NCI-H460 (cell line): ENCODE results near the gene CASD1. TPM values are rescaled to one million over a fixed set of nuclear protein-coding genes. Genes with fewer than 3 reads are reported as not detected.

ENCODE experiments used
- DNase-seq: peaks from one replicate; pipeline ENCODE4 v3.0.0-alpha.2; 2016; ENCODE audit warnings: low read depth; ENCODE audit errors: extremely low read depth
- small RNA-seq, 2 experiments: library from RNA; depleted of rRNA; stranded (forward); fragments of <200 nt; gene quantifications; one replicate each; pipeline ENCODE3, GENCODE V24; 2014
- total RNA-seq: library from RNA; depleted of rRNA; stranded (reverse); fragments of >200 nt; shearing (Covaris generic); gene quantifications from 2 replicates; pipeline ENCODE4 v1.2.3, GENCODE V29; 2014; rRNA removed

Gene CASD1
- total RNA-seq, 1 experiment from 2014 or later, result 10.5 TPM

GRCh38 chr7:94578614-94579013, 69.0 kb downstream of the CASD1 start:
- no peak for DNase-seq

GRCh38 chr7:94579470-94579869, 69.9 kb downstream of the CASD1 start:
- no peak for DNase-seq

DNA sequence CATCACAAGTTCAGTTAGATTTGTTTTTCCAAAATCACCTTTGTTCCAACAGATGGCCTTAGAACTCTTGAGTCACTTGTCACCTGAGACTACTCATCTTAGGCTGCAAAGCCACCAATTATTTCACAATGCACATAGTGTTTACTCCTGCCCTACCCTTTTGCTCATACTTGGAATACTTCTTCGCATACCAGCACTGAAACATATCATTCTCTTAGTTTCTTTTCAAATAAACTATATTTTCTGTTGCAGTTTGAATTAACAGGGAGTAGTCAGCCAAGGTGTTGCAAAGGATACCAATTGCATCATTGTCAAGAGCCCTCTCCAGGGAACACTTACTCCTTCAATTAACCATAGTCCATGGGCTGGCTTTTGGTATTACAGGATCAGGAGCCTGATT, 71.0 kb downstream of the CASD1 start:
- no peak for DNase-seq

DNA sequence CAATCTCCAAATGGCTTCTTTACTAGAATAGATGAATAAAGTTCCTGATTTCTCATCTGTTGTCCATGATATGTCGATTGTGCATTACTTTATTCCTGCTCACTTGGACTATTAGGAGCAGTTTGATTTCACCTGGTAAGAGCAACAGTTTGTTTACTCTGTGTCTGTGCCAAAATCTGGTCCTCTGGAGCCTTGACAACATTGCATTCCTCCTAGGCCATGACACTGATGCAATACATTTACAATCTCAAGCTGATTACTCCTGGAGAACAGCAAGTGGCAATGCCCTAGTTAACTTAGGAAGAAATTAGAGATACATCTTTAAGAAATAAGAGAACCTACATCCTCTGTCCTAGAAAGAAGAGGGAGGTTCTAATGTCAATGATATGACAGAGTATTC, 74.5 kb downstream of the CASD1 start:
- peak; percentile 7 for DNase-seq

DNA sequence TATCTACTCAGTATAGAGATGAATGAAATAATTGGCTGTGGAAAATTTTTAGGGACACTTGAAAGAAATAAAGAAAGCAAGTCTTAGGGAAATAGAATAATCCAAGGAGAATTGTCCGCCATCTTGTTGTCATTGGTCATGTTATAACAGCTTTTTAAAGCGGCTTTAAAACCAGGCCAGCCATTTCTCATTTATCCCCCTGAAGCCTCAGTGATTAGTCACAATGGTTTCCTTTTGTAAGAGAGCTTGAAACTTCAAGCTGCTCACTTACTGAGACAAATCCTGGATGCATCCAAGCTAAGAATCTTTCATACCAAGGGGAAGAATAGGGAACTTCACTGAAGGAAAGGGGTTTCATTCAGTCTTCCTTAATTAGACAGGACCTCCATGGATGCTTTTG, 78.5 kb downstream of the CASD1 start:
- no peak for DNase-seq

GRCh38 chr7:94590526-94591162, 81.0 kb downstream of the CASD1 start:
- DNase-seq, result no peak

- no peak for DNase-seq
Measured at GRCh38 chr7:94591176-94591575, 81.6 kb downstream of the CASD1 start.

DNA sequence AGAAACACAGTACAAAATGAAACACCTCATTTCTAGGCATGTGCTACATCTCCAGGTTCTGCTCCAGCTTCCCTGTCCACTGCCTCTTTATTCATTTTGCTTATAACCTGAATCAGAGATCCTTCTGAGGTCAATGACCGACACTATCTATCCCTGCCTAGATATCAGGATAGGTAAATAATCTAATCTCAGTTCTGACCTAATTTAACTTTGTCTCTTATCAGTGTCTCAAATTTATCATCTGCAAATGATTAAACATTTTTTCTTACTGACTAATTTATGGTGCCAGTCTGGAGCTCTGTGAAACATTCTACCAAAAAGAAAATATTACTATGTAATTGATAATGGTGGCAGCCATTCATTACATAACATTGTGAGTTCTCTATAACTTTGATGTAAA, 85.3 kb downstream of the CASD1 start:
- DNase-seq, result no peak

GRCh38 chr7:94595717-94596116, 86.1 kb downstream of the CASD1 start:
- no peak for DNase-seq

DNA sequence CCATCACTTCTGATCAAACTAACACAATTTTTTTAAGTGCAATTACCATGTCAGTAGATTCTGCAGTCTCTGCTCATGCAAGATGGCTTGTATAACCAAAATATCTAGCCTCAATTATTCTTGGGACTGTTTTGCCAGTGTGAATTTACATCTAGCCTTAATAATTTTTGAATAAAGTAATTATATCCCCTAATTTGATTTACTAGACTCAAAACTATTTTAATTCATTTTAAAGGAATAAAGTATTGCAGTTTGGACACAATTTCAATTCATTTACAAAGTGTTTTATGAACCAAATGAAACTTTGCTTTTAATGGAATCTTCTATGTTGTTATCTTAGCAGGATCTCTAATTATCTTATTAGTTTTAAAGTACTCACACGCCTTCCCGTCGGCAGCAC, 90.7 kb downstream of the CASD1 start:
- no peak for DNase-seq

- DNase-seq, result no peak
Measured at GRCh38 chr7:94602181-94602580, 92.6 kb downstream of the CASD1 start.

DNA sequence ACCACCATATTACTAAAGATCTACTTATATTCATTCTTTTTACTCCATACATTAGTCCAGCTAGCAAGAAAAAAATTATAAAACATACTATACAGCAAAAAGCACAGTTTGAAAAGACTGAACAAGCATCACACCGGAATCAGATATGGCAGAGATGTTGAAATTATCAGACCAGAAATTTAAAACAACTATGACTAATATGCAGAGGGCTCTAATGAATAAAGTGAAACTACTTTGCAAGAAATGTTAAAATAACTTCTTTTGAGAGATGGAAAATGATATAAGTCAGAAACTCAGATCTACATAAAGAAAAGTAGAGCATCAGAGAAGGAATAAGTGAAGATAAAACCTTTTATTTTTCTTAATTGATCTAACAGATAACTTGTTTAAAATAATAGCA, 95.4 kb downstream of the CASD1 start:
- DNase-seq, result no peak

Small RNAs within 50 kb of the gene (small RNA-seq; reads per million reads assigned to genes)
- 0 reads per million in 2 experiments for gene RNU6-1328P

Other genes with a start within 250 kb of the CASD1 start
- gene COL1A2, start 114.9 kb upstream of the CASD1 start, total RNA-seq, result not detected in 2 replicates
- 7.8 and 9.5 TPM in 2 replicates for gene SGCE, start 146.3 kb downstream of the CASD1 start, total RNA-seq